Measurements from ENCODE around the gene NCKAP1.

GRCh38 chr2:183070942-183071844 lies 32.9 kb upstream of the NCKAP1 start:
- TF ChIP-seq CTCF (IDR thresholded peaks at IDR 0.05) = peak in 1 of 3 experiments; percentile 14
- no peak for TF ChIP-seq POLR2A (IDR thresholded peaks at IDR 0.05)
